Measurements from ENCODE around the gene RASGRP2.

RASGRP2 gene

DNA sequence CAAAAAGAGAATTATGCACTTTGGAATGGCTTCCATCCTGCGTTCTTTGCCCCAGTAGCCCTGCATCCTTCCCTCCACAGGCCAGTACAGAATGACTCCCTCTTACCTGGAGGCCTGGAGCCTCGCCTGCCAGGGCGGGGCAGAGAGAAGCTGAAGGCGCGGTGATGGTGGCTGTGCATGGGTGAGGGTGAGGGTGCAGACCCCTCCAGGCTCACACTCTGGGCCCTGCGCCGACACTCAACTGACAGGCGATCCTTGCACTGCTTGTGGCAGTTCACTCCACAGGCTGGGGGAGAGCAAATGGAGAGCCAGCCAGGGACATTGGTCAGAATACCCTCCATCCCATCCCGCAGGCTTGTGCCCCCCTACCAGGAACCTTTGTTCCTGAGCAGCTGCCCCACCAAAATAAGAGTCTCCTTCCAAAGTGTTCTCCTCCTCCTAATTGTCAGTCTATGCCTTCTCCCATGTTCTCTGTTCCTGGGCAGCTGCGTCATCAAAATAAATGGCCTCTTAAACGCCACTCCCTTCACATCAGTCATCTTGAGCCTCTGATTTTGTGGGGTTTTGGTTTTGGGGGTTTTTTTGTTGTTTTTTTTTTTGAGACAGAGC lies 15.1 kb downstream of the RASGRP2 start:
- DNase-seq = no peak
- H3K4me1 ChIP-seq = peaks cover 2% of the 10 kb centered on the region; the same call in 1 of the 2 replicates

DNA sequence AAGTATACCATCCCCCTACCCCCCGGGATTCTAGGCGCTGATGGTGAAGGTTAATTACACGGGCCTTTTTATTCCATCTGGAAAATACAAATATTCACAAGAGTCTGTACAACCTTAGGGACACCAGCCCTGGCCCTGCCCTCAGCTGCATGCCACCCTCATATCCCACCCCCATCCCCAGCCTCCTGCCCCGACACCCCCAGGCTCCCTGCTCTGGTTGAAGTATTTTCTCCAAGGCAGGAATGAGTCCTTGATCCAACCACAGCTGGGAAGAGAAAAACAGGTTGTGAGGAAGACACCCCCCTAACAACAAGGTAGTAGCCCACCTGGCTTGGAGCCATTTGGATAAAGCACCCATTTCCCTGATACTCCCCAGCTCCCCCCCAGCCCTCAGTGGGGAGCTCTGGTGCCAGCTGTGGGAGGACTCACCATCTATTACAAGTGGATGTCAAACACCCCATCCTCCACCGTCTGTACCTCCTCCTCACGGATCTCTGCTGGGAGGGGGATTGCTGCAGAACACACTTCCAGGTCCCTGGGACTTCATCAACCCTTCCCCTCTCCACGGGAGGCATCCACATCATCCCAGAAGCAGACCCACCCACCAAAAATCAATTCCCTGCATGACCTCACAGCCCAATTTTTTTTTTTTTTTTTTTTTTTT lies 16.9 kb downstream of the RASGRP2 start:
- Histone ChIP-seq H3K36me3 (no peaks in the 10 kb centered on the region), H3K4me1 (peaks cover 2% of the 10 kb centered on the region; the same call in 1 of the 2 replicates), H3K27me3 (no peaks in the 10 kb centered on the region), H3K4me3 (ENCODE audit: low read depth, low read length) (no peak overlapping the region), H3K9me3 (no peaks in the 10 kb centered on the region)
- TF ChIP-seq, protein P1, sequence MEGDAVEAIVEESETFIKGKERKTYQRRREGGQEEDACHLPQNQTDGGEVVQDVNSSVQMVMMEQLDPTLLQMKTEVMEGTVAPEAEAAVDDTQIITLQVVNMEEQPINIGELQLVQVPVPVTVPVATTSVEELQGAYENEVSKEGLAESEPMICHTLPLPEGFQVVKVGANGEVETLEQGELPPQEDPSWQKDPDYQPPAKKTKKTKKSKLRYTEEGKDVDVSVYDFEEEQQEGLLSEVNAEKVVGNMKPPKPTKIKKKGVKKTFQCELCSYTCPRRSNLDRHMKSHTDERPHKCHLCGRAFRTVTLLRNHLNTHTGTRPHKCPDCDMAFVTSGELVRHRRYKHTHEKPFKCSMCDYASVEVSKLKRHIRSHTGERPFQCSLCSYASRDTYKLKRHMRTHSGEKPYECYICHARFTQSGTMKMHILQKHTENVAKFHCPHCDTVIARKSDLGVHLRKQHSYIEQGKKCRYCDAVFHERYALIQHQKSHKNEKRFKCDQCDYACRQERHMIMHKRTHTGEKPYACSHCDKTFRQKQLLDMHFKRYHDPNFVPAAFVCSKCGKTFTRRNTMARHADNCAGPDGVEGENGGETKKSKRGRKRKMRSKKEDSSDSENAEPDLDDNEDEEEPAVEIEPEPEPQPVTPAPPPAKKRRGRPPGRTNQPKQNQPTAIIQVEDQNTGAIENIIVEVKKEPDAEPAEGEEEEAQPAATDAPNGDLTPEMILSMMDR (IDR thresholded peaks at IDR 0.05; ENCODE audit: low read depth, low read length) = no peak
- no peak for DNase-seq

More for the DNA sequence above, 15.1 kb downstream of the RASGRP2 start:
- TF ChIP-seq, protein P1 (IDR thresholded peaks at IDR 0.05; ENCODE audit: low read depth, low read length) = no peak
- Histone ChIP-seq H3K9me3 (no peaks in the 10 kb centered on the region), H3K36me3 (no peaks in the 10 kb centered on the region), H3K4me3 (ENCODE audit: low read depth, low read length) (no peak overlapping the region), H3K27me3 (no peaks in the 10 kb centered on the region)

DNA sequence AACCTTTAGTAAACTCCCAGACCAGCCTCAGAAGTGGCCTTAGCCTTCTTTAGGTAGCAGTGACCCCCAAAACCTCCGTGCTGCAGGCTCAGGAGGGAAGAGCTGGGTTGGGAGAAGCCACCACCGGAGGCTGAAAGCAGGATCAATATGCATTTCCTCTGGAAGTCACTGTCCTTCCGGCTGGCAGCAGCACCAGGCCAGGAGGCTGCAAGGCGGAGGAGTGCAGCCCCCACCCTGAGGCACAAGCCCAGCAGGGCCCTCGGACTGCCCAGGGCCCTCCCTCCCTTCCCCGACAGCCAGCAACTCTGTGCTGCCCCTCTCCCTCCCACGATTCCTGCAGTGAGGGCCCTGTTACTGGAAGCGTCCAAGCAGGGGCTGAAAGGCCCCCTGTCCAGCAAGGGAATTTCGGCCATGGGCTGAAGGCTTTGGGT lies 17.7 kb downstream of the RASGRP2 start:
- TF ChIP-seq, protein P1 (IDR thresholded peaks at IDR 0.05; ENCODE audit: low read depth, low read length) = no peak
- Histone ChIP-seq H3K36me3 (no peaks in the 10 kb centered on the region), H3K4me3 (ENCODE audit: low read depth, low read length) (no peak overlapping the region), H3K4me1 (peaks cover 2% of the 10 kb centered on the region; the same call in 1 of the 2 replicates), H3K27me3 (no peaks in the 10 kb centered on the region), H3K9me3 (no peaks in the 10 kb centered on the region)
- no peak for DNase-seq

DNA sequence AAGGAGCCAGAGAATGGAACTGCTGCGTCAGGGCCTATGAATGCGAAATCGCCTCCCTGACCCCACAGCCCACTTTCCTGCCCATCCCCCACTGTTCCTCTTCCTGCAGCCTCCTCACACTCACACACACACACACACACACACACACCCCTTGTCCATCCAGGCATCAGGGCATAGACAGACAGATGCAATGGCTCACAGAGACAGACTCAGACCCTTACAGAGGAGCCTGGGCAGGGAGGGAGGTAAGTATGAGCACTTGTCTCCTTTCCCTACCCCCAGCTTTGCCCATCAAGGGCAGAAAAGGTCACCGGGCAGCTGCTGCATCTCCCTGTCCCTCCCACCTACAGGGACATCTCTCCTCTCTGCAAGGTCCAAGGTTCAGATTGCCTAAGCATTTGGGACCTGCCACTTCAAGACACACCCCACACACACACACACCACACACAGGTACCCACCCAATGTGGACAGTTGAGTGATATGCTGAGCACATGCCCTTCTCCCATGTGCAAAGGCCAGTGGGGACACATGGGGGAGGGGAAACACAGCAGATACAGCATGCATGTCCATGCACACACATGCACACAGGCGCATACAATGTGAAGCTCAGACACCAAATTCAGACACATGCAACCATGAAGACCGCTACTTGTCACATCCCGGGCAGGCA lies 18.9 kb downstream of the RASGRP2 start:
- no peaks in the 10 kb centered on the region for H3K9me3 ChIP-seq
- H3K4me1 ChIP-seq = peaks cover 2% of the 10 kb centered on the region; the same call in 1 of the 2 replicates
- no peaks in the 10 kb centered on the region for H3K36me3 ChIP-seq
- DNase-seq = no peak
- no peak overlapping the region for H3K4me3 ChIP-seq (ENCODE audit: low read depth, low read length)
- H3K27me3 ChIP-seq = no peaks in the 10 kb centered on the region
- TF ChIP-seq, protein P1 (IDR thresholded peaks at IDR 0.05; ENCODE audit: low read depth, low read length) = no peak

DNA sequence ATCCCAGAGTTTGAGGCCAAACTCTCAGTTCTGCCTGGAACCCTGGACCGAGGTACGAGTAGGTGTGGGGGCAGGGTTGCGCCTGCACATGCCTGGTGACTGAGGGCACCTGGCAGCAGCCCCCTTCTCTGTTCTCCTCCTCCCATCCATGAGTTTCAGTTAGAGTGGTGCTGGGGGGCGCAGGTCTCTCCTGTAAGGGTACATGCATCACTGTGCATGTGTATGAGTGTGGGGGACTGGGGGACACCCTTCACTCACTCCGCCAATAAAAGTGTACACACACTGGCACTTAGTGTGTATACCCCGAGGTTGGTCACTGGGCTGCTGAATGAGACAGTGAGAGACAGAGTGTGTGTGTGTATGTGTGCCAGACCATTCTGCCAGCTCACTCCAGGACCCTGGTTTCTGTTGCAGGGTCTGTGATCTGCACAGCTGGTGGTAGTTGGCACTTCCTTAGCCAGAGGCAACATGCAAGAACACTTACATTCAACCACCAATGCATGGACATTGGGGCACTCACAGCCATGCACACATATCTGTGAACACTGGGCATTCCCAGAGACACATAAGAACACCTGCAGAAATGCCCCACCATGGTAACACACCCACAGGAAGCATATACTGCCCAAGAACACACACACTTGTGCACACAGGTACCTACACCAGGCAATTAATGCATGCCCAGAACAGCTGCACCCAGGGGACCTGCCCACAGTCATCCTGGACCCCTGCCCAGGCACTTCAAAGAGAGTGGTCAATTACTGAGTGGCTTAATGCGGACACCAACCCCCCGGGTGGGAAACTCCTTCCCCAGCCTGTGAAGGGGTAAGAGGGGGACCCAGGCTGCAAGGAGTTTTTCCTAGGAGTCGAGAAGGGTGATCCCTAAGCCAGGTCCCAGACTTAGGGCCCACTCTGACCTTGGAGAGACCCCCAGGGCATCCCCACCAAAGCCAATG lies 19.8 kb downstream of the RASGRP2 start:
- Histone ChIP-seq H3K9me3 (no peaks in the 10 kb centered on the region), H3K36me3 (no peaks in the 10 kb centered on the region), H3K4me3 (ENCODE audit: low read depth, low read length) (no peak overlapping the region), H3K4me1 (no peaks in the 10 kb centered on the region), H3K27me3 (no peaks in the 10 kb centered on the region)
- DNase-seq = no peak
- TF ChIP-seq, protein P1 (IDR thresholded peaks at IDR 0.05; ENCODE audit: low read depth, low read length) = no peak

All from BE2C (cell line).